Skin epidermis (tissue), 12 donors: ENCODE results near the gene GOLGA6B.
"Not testable (repeated sequence)": the region's sequence is repeated elsewhere in the genome, so short reads cannot be mapped to it uniquely, and the experiment has no call there.

Source experiments
- H3K27ac ChIP-seq, 21 experiments: fragments of 200-600 bp; sonication (generic) in 11 of 21; one replicate each; pipeline ENCODE4 v1.5.0; 2020; ENCODE audit warnings: mild to moderate bottlenecking in 3 of 21, inconsistent platforms in 2 of 21, moderate library complexity in 2 of 21
- H3K4me3 ChIP-seq, 7 experiments: fragments of 200-600 bp; sonication (generic) in 2 of 7; one replicate each; pipeline ENCODE4 v1.5.0; 2020; ENCODE audit warnings: inconsistent platforms in 2 of 7, mild to moderate bottlenecking in 2 of 7, moderate library complexity in 1 of 7

Gene GOLGA6B, protein sequence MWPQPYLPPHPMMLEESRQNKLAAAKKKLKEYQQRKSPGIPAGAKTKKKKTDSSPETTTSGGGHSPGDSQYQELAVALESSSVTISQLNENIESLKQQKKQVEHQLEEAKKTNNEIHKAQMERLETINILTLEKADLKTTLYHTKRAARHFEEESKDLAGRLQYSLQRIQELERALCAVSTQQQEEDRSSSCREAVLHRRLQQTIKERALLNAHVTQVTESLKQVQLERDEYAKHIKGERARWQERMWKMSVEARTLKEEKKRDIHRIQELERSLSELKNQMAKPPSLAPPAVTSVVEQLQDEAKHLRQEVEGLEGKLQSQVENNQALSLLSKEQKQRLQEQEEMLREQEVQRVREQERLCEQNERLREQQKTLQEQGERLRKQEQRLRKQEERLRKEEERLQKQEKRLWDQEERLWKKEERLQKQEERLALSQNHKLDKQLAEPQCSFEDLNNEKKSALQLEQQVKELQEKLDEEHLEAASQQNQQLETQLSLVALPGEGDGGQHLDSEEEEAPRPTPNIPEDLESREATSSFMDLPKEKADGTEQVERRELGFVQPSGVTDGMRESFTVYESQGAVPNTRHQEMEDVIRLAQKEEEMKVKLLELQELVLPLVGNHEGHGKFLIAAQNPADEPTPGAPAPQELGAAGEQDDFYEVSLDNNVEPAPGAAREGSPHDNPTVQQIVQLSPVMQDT

GRCh38 chr15:72654397-72654796 lies at the start of gene GOLGA6B:
GOLGA6B (plus strand) TSS chr15:72654697; CDS start chr15:72654738, 41 bp downstream.
- H3K4me3 ChIP-seq, H3K27ac ChIP-seq: not testable (repeated sequence)

DNA sequence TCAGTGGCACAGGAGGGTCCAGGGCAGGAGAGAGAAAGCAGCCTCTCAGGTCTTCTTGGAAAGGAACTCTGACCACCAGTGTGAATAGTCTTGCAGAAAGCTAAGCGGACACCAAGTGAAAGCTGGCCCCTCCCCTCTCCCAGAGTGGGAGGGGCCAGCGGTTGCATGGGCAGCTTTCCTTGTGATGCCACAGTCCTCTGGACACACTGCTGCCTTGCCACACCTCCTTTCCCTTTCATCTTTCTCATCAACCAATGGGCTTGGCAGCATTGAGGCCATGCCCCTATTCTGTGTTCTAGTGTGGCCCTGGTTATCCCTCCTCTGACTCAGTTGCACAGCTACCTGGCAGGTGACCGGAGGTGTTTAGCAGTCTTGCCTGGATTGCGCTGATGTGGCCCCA lies 49.7 kb upstream of the GOLGA6B start:
- no peak overlapping the region for H3K27ac ChIP-seq
- no peak overlapping the region for H3K4me3 ChIP-seq

DNA sequence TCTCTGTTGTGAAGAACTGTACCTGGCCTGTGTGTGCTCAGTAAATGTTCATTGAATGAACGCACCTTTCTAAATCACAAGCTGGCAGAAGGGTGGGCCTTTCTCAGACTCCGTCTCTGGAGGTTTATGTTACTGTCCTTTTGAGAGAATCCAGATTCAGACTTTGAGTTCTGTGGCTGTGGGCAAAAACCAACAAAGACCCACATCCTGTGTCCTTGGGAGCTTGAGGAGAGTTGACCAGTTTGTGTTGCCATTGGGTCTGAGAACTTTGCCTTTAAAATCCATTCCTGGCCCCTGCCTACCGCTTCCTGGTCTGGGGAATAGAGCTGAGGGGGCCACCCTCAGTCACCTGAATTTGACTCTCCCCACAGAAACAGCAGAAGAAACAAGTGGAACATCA lies 46.4 kb upstream of the GOLGA6B start:
- H3K27ac ChIP-seq, H3K4me3 ChIP-seq: not testable (repeated sequence)

GRCh38 chr15:72609862-72610261 lies 44.6 kb upstream of the GOLGA6B start:
- no peak overlapping the region for H3K4me3 ChIP-seq
- H3K27ac ChIP-seq, result no peak overlapping the region

DNA sequence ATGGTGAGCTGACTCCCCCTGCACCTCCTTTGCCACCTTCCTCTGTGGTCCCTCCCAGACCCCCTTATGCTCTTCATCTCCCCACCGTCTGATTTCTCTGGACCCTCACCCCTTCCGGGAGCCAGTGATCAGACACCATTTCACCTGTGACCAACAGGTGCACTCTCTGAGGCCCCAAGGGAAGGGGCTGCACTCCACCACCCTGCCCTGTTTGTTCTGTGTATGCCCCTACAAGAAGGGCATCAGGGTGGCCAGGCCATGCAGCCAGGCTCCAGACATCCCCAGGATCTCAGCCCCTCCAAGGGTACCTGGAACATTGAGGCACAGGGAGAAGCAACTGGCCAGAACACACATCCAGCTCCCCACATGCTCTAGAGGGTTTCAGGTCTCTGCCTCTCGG lies 42.2 kb upstream of the GOLGA6B start:
- not testable (repeated sequence) for H3K27ac ChIP-seq

GRCh38 chr15:72614810-72615532 lies 39.5 kb upstream of the GOLGA6B start:
- Histone ChIP-seq H3K27ac (no peak overlapping the region), H3K4me3 (no peak overlapping the region)

More for the DNA sequence above, 42.2 kb upstream of the GOLGA6B start:
- H3K4me3 ChIP-seq, result not testable (repeated sequence)

DNA sequence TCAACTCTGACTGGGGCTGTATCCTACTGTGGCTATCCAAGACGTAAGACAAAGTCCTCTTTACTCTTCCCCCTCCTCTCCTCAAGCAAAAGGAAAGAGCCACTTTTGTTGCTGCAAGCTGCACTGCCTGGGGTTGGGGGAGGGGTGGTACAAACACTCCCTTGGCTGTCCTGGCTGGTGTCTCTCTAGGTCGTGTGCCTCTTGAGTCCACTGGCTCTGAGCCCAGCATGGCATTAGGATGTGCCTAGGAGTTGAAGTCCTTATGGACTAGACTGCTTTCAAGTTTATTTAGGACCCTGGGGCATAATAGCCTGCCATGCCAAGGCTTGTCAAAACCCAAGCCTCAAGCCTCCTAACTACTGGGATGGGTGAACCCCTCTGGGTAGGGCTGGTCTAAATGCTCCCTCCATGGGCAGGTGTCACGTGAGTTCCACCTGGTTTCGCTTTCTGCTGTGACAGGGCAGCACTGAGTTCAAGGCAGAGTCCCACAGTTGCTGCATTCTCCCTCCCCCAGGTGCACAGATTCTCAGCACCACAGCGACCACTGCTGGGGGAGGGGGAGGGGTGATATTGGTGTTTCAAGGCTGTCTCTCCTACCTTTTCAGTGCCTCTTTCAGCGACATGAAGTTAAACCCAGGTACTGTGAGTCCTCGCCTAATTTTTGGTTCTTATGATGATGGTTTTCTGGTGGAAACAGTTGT lies 38.8 kb upstream of the GOLGA6B start:
- H3K4me3 ChIP-seq, H3K27ac ChIP-seq: not testable (repeated sequence)

DNA sequence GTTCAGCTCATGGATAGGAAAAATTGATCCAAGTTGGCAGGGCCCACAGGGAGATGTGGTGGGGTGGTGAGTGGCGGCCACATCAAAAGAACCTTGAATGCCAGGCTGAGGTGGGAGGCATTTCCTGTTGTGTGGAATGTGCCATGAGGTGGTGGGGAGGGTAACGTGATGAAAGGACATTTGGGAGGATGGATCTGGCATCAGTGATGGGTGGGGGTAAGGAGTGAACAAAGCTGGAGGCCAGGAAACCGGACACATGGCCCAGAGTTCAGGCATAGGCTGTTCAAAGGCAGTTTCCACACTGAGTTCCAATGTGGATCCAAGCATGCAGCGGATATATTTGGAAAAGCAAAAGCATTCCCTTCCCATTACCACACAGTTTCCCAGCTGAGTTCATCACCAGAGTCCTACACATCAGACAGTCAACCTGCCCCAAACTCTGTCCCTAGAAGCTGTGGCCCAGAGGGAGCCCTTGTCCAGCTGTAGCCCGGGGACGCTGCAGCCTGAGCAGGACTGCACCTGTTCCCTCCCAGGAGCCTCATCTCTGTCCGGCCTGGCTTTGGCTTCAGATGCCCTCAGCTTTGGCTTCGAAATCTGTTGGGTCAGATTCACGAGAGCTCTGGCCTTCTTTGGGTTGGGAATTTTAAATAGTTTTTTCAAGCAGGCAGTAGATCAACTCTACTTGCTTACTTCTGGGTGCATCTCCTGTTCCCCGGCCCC lies 37.8 kb upstream of the GOLGA6B start:
- no peak overlapping the region for H3K27ac ChIP-seq

DNA sequence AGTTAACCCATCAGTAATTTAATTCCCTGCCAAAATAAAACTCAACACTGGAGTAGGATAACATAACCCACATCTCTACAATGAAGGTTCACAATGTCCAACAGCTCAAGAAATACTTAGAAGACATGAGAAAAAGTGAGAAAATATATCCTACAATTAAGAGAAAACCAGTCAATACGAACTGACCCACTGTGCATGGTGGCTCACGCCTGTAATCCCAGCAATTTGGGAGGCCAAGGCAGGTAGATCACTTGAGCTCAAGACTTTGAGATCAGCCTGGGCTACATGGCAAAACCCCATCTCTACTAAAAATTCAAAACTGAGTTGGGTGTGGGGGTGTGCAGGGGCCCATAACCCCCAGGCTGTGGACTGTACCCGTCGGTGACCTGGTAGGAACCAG lies 30.6 kb upstream of the GOLGA6B start:
- not testable (repeated sequence) for H3K4me3 ChIP-seq

More for the DNA sequence above, 37.8 kb upstream of the GOLGA6B start:
- no peak overlapping the region for H3K4me3 ChIP-seq

GRCh38 chr15:72626153-72626552 lies 28.3 kb upstream of the GOLGA6B start:
- not testable (repeated sequence) for H3K4me3 ChIP-seq, H3K27ac ChIP-seq

More for the DNA sequence above, 30.6 kb upstream of the GOLGA6B start:
- not testable (repeated sequence) for H3K27ac ChIP-seq

DNA sequence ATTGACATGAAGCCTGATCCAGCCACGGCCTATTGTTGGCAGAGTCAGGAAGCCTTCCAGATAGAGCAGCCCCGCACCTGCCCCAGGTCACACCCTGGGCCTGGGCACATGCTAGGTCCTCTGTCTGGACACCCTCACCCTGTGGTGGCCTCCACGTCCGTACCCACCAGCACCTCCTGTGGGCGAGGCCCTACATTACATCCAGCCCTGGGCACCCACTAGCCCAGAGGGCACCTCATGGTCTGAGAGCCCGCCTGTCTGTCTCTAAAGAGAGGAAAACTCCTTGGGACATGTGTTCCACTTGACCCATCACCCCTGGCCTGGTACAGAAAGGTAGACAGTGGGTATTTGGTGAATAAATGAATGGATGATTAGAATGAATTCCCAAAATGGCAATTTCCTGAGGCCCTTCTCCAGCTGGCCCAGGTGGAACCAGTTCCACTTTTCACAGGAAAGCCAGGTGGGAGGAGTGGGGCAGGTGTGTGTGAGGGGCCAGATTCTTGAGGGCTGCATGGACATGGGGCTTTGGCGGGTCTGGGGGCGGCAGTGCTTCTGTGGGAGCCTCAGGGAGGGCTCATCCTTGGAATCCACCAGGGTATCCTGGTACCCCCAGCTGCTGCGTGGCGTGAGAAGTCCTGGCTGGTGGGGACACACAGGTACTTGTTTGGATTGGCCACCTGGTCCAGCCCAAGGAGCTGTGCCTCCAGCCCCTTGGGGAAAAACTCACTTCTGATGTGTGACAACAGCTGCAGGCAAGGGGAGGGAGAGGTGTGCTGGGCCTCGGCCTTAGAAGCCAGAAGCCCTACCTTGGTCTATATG lies 26.0 kb upstream of the GOLGA6B start:
- not testable (repeated sequence) for H3K27ac ChIP-seq, H3K4me3 ChIP-seq

GRCh38 chr15:72629068-72629570 lies 25.4 kb upstream of the GOLGA6B start:
- H3K4me3 ChIP-seq, H3K27ac ChIP-seq: not testable (repeated sequence)

GRCh38 chr15:72636519-72637282 lies 17.8 kb upstream of the GOLGA6B start:
- Histone ChIP-seq H3K4me3 (peak overlapping the region; percentile 13 to 30 (median 21)), H3K27ac (peak overlapping the region in 4 of 21 experiments; percentile 35 to 66 (median 48))

DNA sequence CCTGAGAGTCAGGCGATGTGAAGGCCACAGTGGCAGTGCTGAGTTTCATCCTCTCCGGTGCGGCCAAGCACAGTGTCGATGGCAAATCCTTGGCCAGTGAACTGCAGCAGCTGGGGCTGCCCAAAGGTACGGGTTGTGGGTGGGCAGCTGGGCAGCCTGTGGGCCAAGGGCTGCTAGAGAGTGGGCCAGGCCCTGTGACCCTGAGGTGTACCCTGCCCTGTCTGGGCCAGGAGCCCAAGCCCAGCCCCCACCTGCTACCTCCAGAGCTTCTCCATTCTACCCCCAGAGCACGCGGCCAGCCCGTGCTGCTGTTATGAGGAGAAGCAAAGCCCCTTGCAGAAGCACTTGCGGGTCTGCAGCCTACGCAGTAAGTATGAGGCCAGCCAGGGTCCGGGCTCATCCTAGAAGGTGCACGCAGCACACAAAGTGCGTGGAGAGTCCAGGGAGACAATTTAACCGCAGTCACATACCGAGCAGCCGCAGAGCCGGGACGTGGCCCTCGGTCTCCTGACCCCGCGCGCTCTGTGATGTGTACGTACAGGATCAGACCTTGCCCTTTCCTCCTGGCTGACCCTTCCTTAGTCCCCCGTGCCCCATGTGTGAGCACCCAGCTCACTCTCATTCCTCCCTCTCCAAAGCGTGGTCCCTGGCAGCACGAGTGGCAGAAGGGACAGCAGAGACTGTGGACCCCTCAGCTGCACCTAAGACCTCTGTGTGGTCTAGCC lies 14.6 kb upstream of the GOLGA6B start:
- H3K4me3 ChIP-seq, H3K27ac ChIP-seq: not testable (repeated sequence)

DNA sequence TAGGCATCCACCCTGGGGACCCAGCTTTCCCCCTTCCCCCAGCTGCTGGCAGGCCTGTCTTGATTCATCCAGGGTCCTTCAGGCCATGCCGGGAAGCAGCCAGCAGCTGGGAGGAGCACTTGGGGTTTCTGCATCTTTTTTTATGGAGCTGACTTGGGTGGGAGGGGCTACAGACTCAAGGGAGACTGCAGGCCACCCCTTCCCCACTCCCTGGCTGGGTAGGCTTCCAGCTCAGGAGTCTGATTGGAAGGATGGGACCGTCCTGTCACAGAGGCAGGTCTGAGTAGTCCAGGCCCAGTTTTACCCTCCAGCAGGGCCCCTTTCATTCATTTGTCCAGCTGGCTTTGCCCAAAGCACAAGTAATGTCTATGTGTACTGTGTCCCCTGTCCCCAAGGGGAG lies 12.2 kb upstream of the GOLGA6B start:
- H3K4me3 ChIP-seq, H3K27ac ChIP-seq: not testable (repeated sequence)

DNA sequence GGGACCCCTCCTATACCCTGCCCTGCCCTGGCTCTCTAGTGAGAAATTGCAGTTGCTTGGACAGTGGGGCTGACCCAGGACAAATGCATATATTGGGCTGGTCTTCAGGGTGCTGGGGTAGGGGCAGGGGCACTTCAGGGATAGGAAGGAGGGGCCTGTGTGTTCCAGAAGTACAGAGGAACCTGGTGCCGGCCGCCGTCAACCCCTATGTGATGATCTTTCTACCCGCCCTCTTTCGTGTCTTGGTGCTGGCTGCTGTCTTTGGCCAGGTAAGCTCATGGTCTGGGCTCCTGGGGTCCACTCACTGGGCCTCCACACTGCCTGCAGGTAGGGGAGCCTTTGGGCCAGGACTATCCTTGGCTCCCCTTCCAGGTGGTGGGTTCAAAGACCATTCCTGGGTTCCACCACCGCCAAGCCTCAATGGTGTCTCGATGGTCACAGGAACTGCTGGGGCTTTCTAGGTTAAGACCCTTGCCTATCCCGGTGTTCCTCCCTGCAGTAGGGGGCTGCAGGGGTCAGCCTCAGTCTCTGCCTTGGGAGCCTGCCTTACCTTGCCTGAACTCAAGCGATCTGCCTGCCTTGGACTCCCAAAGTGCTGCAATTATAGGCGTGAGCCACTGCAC lies 5.8 kb upstream of the GOLGA6B start:
- H3K27ac ChIP-seq, H3K4me3 ChIP-seq: not testable (repeated sequence)
